CD4-positive, alpha-beta T cell treated with Interleukin-10 for 1 hour (primary cell): ENCODE results near the gene SAMSN1.
A peak's percentile ranks its signal among the peaks of the same experiment; 100 is the strongest.
"Not testable (repeated sequence)": the region's sequence is repeated elsewhere in the genome, so short reads cannot be mapped to it uniquely, and the experiment has no call there.

ENCODE experiments used
- DNase-seq: peaks from one replicate; pipeline ENCODE4 v3.0.0-alpha.2; 2020

SAMSN1 gene

DNA sequence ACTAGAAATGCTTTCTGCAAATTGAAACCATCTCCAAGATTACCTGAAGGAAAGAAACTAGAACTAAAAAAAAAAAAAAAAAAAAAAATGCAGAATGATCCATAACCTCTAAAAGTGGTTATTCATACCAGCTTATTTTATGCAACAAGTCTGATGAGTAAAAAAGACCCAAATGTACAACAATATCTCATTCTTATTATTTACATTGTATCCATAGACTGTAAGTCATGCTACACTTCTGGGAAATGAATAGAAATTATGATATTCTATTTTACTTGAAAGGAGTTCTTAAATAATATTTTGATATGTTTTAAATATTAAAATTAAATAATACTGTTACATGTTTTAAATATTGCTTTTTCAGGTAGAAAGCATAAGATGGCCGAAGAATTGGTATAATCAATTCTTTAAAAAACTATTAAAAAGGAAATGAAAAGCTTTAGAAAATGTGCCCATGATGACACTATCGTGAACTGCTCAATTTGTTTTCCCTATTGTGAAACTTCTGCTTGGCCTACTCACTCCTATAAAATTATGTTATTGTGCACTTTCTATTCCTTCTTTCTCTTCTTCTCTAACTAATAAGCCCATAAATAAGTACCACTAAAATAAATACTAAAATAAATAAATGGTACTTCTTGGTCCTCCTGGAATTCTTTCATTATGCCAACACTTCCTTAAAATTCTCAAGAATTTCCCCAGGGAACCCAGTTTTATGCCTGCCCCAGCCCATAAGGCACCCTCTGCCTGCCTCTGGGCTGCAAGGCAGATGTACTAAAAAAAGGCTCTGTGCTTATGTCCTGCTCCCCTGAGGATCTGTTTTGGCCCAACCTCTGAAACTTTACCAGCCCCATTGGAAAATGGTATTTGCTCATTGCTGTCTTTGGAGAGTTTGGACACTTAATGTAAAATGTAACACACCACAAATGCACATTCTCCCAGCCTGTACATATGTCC is 18.1 kb downstream of the SAMSN1 start:
- no peak for DNase-seq

DNA sequence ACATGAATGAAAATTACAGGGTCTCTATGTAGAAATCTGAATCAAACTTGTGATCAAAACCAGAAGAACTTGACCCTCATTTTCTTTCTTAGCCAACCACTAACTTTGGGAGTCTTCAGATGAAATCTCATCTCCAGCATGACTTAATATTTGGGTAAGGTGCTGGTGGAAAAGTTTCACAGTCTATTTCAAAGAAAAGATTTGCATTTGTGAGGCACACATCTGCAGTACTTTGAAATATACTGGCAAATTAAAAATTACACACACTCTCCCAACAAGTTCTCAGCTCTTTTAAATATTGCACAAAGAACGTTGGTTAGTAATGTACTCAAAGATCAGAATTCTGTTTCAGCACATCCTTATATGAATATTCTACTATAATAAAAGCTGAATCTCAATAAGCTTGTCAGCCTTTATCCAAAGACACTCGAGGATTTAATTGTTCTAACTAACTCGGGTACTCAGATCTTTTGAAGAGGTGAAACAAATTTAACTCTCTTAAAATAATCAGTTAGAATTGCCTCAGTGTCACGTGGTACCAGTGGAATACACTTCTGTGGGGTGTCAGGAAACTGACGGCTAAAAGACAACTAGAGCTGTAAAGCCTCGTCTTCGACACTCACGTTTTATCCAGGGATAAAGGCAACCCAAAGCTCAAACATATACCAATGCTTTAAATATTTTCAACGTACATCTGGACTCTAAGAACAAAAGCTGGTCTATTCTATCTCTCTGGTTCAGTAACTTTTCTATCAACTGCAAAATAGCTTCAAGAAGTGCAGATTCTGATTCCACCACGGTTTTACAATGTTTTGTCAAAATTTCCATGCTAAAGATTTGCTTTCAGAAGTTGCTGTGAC is 19.0 kb downstream of the SAMSN1 start:
- peak; percentile 52 for DNase-seq

GRCh38 chr21:14526199-14526598 is 19.9 kb downstream of the SAMSN1 start:
- no peak for DNase-seq

DNA sequence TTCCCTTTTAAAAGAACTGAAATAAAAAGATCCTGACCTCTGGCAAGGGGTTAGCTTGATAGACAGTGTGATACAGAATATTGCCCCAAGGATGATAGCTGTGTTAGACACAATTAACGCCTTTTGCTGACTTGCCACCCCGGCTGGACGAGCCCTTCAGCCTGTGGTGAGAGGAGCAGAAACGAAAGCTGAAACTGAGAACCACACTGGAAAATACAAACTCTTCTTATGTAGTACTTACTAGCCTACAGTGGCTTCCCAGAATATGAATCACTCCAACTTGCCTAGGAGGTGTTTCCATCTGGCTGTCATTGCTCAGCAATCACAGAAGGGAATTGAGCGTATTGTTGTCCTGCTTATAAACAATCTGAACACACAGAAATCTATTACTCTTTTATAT is 22.9 kb downstream of the SAMSN1 start:
- DNase-seq: peak; percentile 51

DNA sequence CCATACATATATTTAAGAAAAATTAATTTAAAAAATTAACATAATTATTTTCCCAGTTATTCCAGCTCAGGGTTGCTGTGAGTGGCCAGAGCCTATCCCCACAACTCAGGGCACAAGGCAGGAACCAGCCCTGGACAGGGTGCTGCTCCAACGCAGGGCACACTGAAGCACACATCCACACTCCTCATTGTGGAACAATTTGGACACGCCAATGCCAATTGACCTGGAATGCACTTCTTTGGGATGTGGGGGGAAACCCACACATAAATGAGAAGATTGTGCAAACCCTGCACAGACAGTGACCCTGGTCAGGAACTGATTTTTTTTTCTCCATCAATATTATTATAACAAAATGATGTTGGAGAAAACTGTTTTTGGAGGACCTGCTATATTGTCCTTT is 23.4 kb downstream of the SAMSN1 start:
- DNase-seq: no peak

GRCh38 chr21:14520535-14520934 is 25.6 kb downstream of the SAMSN1 start:
- no peak for DNase-seq

DNA sequence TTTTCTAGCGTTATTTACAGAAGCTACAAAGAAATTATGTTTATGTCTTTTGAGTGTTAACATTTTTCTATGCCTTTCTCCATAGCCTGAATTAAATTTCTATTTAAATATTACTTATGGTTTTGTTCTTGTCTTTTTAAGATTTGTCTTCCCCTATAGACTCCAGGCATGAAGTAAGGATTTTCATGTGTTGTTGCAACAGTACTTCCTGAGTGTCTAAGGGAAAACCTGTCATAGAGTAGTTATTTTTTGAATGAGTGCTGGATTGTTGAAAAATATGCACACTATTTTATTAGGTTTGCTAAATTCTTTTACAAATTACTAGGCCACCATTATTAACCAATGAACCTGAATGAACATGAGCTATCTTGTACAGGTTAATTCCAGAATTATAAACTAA is 27.1 kb downstream of the SAMSN1 start:
- DNase-seq: no peak

GRCh38 chr21:14513804-14514203 is 32.3 kb downstream of the SAMSN1 start:
- DNase-seq: no peak

DNA sequence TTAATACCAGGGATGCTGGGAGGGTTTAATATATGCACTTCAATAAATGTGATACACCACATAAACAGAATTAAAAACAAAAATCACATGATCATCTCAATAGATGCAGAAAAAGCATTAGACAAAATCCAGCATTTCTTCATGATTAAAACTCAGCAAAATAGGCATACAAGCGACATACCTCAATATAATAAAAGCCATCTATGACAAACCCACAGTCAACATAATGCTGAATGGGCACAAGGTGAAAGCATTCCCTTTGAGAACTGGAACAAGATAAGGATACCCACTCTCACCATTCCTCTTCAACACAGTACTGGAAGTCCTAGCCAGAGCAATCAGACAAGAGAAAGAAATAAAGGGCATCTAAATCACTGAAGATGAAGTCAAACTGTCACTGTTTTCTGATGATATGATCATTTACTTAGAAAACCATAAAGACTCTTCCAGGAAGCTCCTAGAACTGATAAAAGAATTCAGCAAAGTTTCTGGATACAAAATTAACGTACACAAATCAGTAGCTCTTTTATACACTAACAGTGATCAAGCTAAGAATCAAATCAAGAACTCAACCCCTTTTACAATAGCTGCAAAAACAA is 39.2 kb downstream of the SAMSN1 start:
- DNase-seq: not testable (repeated sequence)

DNA sequence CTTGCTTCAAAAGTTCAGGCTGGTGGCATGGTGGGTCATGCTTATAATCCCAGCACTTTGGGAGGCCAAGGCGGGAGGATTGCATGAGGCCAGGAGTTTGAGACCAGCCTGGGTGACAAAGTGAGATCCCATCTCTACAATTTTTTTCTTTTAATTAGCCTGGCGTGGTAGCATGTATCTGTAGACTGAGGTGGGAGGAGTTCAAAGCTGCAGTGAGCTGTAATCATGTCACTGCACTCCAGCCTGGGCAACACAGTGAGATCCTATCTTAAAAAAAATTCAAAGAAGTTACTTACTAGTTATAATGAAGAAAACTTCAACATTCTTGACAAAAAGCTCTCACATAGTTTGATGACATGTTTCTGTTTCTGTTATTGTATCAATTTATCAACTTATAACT is 45.2 kb downstream of the SAMSN1 start:
- no peak for DNase-seq

DNA sequence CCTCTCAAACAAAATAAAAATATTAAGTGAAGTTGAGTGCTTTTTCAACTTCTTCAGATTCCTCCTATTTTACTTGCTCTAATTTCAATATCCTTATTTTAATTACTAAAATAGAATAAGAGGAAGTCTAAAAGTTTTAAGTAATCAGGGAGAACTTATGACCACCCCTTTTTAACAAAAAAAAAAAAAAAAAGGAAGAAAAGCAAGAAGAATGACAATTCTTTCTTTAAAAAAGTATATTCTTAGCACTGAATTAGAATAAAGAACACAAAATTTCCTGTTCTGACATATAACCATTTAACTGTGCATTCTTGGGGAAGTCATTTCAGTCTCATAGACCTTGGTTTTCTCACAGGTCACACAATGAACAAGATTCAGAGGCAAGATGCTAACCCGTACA is 46.8 kb downstream of the SAMSN1 start:
- DNase-seq: no peak

DNA sequence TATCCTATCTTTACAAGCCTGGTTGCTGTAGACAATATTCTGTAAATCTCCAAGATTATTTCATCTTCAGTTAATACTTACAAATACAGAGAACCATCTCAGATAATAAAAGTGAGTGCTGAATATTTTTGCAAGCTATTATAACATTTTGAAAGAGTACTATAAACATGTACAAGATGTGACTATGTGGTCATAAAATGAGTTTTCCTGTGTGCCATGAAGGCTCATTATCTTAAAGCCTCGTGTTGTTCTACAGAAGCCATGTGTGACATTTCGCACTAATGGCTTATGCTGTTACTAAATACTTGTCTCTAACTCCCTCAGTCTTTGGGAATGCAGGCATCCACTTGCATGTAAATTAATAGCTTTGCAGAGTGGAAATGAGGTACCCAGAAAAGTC is 48.3 kb downstream of the SAMSN1 start:
- no peak for DNase-seq

DNA sequence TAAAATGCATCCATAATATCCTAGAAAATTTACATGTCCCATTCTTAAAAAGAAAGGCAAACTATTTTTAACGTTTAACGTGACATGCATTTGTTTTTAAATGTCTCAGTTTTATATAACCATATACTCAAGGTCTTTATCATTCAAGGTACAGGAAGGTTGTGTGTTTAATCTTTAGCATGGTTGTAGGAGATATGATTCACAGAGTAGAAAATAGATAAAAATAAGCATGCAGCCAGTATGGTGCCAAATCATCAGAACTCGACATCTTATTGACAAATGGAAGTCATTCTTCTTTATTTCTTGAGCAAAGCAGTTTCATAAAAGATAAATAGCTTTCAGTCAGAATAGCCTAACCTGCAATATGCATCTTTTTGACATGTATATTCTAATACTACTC is 51.0 kb downstream of the SAMSN1 start:
- DNase-seq: no peak

DNA sequence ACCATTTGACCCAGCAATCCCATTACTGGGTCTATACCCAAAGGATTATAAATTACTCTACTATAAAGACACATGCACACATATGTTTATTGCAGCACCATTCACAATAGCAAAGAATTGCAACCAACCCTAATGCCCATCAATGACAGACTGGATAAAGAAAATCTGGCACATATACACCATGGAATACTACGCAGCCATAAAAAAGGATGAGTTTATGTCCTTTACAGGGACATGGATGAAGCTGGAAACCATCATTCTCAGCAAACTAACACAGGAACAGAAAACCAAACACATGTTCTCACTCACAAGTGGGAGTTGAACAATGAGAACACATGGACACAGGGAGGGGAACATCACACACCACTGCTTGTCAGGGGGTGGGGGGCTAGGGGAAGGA is 51.9 kb downstream of the SAMSN1 start:
- DNase-seq: not testable (repeated sequence)

DNA sequence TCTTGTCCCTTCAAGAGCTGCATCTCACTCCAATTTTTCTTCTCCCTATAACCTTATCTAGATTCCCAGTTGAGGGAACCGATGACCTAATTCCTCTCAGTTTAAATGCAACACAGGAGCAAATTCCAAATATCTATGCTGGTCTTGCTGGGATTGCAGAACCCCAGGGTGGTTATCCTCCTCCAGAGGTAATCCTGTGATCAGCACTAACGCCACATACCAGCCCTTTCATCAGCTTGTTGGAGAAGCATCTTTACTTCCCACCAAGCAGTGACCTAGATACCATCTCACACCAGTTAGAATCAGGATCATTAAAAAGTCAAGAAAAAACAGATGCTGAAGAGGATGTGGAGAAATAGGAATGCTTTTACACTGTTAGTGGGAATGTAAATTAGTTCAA is 52.4 kb downstream of the SAMSN1 start:
- no peak for DNase-seq

DNA sequence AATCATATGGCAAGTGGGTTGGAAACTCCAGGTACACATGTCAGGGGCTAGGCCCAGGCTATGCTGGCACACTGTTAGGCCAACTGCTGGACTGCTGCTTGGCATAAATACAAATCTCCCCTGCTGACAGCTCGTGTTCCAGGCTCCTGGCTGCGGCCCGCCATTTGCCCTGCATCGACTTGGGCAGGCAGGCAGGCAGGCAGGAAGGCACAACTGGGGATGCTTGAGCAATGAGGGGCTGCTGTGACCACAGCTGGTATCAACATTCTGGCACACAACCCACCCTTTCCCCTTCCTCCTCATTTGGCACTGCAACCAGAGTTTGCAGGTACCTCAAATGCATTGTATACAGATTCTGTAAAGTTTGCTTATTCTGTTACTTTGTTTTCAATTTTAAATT is 53.2 kb downstream of the SAMSN1 start:
- DNase-seq: no peak

GRCh38 chr21:14491269-14491681 is 54.8 kb downstream of the SAMSN1 start:
- no peak for DNase-seq

- no peak for DNase-seq
Observed at GRCh38 chr21:14488672-14489204, 57.4 kb downstream of the SAMSN1 start.

- DNase-seq: no peak
Observed at GRCh38 chr21:14487490-14488432, 58.4 kb downstream of the SAMSN1 start.

- no peak for DNase-seq
Observed at GRCh38 chr21:14486869-14487268, 59.2 kb downstream of the SAMSN1 start.

DNA sequence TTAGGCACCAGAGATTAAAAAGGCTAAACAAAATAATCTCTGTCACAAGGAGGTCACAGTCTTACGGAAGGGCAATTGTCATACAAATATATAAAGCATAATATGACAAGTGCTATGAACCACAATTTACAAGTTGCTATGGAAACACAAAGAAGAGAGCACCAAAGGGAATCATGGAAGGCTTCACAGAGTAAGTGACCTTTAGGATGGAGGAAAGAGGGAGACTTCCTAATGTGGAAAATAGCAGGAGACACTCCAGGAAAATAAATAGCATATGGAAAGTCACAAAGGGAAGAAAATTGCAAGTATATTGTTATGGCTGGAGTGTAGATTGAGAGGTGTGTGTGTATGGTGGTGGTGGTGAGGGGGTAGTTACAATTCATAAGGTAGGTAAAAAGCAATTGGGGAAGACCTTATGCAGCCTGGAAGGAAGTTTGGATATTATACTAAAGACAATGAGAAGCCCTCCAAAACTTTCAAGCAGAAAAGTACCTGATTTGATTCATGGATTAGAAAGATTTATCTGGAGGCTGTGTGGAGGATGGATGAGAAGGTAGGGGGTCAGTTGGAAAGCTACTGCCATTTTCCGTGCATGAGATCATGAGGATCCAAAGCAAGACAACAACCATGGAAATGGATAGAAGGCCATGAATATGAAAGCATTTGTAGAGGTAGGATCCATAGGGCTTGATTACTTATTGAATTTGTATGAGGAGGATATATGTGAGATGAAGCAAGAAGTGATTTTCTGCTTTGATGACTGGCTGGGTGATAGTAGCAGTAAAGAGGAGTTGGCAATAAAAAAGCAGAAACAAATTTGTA is 61.7 kb downstream of the SAMSN1 start:
- DNase-seq: no peak
